Superior temporal gyrus (tissue), 1 donor: ENCODE results near the gene MAGI2.

Source experiments
- DNase-seq: peaks from one replicate; pipeline ENCODE4 v3.0.0-alpha.2; 2016; ENCODE audit errors: extremely low spot score

MAGI2 gene

GRCh38 chr7:79304711-79305110 is 148.8 kb downstream of the MAGI2 start:
- DNase-seq, result no peak

GRCh38 chr7:79302293-79302692 is 151.2 kb downstream of the MAGI2 start:
- no peak for DNase-seq

DNA sequence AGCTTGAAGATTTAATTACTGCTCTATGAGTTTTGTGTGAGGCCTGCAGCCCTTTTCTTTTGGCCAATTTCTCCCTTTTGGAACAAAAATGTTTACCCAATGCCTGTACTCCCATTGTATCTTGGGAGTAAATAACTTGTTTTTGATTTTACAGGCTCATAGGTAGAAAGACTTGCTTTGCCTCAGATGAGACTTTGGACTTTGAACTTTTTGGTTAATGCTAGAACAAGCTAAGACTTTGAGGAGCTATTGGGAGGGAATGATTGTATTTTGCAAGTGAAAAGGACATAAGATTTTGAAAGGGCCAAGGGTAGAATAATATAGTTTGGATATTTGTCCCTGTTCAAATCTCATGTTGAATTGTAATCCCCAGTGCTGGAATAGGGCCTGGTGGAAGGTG is 152.0 kb downstream of the MAGI2 start:
- DNase-seq, result no peak

DNA sequence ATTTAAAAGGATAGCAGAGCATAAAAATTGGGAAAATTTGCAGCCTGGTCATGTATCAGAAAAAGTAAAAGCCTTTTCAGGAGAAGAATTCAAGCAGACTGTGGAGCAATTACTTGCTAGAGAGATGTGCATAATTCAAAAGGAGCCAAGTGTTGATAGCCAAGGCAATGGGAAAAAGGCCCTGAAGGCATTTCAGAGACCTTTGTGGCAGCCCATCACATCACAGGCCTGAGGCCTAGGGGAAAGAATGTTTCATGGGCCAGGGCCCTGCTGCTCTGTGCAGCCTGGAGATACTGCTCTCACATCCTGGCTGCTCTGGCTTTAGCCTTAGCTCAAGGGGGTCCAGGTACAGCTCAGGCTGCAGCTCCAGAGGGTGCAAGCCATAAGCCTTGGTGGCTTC is 152.9 kb downstream of the MAGI2 start:
- no peak for DNase-seq

DNA sequence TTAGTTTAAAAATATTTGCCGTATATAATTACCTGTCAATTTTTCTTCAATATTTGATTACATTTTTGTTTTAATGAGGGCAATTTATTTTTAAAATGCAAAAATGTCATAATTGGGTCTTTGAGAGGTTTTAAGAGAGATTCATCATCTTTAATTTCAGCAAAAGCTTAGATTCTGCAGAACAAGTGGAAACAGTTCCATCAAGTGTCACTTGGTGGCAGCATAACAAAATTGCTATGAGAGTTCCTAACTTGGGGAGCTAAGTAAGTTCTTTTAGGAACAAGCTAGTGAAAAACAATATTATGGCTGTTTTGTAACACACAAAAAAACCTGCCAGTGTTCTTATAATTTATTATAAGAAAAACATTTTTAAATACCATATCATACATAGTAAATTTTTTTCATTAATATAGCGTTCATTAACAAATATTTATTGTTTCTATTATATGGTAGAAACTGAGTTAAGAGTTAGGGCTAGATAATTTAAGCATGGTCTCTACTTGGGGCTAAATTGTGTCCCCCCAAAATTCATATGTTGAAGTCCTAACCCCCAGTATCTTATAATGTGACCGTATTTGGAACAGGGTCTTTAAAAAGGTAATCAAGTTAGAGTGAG is 155.2 kb downstream of the MAGI2 start:
- peak; percentile 94 for DNase-seq

DNA sequence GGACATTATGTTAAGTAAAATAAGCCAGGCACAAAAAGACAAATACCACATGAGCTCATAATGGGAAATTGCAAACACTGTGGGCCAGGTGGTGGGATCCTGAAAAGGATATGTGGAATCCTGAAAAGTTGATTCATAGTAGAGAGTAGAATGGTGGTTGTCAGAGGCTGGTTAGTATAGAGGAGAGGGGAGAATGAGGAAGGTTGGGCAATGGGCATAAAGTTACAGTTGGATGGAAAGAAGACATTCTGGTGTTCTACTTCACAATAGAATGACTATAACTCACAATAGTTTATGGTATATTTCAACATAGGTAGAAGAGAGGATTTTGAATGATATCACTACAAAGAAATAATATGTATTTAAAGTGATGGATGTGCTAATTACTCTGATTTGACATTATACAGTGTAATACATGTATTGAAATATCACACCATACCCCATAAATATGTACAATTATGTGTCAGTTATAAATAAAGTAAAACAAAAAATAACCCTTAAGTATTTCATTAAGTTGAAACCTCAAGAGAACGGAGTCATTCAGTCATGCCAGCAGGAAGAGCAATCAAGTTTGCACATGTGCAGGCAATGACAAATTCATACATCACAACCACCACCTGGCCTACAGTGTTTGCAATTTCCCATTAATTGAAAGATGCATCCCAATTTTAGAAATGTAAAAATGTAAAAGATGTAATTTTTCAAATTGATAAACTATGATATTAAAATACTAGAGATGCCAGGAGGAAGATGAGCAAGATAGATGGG is 156.7 kb downstream of the MAGI2 start:
- no peak for DNase-seq

GRCh38 chr7:79293655-79294142 is 159.8 kb downstream of the MAGI2 start:
- no peak for DNase-seq

- DNase-seq, result no peak
Measured at GRCh38 chr7:79292834-79293233, 160.6 kb downstream of the MAGI2 start.

DNA sequence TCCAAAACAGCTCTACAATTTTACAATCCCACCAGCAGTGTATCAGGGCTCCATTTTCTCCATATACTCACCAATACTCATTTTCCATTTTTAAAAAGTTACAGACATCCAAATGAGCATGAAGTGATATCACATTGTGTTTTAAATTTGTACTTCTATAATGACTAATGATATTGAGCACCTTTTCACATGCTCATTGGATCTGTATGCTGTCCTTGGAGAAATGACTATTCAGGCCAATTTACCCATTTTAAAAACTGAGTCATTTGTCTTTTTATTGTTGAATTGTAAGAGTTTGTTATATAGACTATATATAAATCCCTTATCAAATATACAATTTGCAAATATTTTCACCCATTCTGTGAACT is 162.0 kb downstream of the MAGI2 start:
- no peak for DNase-seq

- DNase-seq, result no peak
Measured at GRCh38 chr7:79290841-79291497, 162.5 kb downstream of the MAGI2 start.

GRCh38 chr7:79290398-79290797 is 163.1 kb downstream of the MAGI2 start:
- DNase-seq, result no peak

DNA sequence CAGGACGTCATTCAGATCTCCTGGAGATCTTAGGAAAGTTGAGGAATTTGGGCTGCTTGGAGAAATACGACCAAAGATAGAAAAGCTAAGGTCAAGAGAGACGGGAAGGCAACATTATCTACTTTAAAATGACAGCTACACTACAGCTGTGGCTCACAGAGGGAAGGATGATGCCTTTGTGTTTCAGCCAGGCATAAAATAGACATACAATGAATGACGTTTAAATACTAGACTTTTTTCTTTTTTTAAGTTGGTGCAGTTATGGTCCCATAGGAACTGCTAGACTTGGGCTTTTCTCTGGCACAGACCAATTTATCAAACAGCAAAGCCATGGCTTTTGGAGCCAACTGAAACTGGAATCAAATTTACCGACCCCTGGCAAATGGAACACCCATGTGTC is 164.8 kb downstream of the MAGI2 start:
- no peak for DNase-seq

DNA sequence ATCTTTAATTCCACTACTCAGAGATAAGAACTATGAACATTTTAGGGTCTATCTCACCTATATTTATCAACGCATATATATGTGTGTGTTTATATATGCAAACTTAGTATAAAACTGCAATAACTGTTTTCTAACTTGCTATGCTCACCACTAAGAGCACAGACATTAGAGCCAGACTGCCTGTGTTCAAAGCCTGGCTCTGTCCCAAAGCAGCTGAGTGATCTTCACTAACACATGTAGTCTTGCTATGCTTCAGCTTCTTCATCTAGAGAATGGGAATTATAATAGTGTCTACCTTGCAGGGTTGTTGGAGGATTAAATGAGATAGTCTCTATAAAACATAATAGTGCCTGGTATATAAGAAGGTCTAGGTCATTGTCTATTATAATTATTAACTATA is 165.5 kb downstream of the MAGI2 start:
- no peak for DNase-seq

DNA sequence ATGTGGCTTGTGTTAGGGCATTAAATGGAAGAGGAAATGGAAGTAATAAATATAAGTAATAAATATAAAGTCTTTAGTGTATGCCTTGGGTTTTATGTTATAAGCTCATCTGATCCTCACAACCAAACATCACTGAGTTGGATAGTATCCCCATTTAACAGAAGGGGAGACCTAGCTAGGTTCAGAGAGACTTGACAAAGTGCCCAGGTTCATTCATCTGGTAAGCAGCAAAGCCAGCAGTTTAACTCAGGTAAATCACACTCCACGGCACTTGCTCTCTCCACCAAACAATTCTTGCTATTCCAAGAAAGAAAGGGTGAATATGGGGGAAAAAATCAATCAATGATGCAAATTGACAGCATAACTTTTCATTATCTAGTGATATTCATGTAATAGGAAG is 167.3 kb downstream of the MAGI2 start:
- DNase-seq, result no peak

GRCh38 chr7:79285756-79286155 is 167.7 kb downstream of the MAGI2 start:
- DNase-seq, result no peak

- DNase-seq, result no peak
Measured at GRCh38 chr7:79284211-79284610, 169.3 kb downstream of the MAGI2 start.

GRCh38 chr7:79282882-79283602 is 170.4 kb downstream of the MAGI2 start:
- peak; percentile 55 for DNase-seq

DNA sequence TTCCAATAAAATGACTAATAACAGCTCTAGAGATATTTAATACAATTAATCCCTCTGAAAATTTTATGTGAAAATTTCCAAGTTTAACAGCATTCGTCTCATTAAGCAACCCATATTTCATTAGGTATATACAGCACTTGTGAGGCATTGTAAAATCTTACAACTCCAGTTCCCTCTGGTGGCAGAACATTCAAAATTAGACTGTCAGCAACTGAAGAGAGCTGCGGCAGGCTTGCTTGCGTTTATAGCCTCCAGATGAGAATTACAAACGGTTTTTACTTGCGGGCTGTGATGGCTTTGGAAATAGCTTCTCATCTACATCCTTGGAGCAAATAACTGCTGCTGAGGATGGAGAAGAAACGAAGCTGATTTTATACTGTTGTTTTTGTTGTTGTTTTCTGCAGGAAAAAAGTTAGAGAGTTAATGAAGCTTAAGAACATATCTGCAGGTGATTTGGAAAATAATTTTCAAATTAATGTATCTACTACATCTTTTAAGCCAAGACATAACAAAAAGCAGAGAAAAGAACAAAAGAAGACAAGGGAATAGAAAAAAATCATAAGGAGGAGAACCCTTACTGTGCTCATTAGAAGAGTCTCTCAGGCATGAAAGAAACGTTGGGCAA is 171.3 kb downstream of the MAGI2 start:
- DNase-seq, result peak; percentile 88

DNA sequence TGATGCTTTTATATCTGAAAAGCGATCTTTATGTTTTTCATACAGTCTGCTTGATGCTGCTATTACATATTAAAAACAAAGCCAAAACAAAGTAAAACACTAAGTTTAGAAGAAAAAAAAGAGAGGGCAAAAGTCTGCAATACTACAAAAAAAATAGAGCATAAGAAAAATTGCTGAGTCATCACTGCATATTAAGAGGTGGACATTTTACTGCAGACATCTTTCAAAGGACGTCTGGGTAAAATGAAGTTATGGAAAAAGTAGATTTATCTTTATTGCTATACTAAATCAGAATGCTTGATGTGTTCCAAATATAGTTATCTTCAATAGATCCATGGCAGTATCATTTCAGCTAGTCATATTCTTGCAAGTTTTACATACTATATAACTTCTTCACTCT is 172.0 kb downstream of the MAGI2 start:
- DNase-seq, result no peak

DNA sequence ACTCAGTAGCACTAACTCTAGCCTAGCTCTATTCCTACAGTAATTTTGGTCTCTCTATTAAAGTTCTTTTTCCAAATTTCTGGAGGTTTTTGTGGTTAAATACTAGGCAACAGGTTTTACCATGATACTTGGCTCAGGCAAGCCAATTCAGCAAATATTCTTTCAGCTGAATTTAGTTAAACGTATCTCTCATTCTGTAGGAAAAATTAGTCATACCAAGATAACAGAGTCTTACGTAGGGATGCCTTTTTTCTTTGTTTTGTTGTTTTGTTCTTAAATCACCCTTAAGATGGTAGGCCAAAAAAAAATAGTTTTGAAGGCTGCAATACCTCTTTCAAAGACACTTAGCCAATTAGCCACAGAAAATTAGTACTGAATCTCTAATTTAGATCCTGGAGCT is 180.5 kb downstream of the MAGI2 start:
- DNase-seq, result no peak

DNA sequence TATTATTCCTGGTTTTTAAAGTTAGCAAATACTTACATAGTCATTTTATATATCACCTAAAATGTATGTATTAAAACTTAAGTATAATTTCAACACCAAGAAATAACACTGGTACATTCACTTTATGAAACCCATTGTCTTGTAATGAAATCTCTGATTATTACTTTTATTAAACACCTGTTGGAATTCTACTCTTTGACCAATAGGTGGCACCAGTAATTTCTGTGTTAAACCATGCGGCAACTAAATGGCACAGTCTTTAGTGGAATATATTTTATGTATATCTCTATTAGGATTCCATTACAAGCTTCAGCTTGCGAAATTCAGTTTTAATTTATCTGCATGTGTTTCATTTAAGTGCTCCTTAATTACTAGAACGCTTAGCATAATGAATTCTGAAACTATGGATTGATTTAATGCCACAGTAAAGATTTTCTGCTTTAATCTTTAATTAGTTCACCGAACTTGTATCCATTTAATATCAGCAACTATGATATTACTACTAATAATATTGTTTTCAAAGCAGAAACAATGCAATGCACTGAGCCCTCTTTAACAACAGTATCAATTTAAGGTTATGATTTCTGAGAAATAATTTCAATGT is 181.3 kb downstream of the MAGI2 start:
- DNase-seq, result peak; percentile 66
